Left ventricle myocardium superior (tissue), 1 donor: ENCODE data around the gene PXDN. TPM values are rescaled to one million over a fixed set of nuclear protein-coding genes. Genes with fewer than 3 reads are reported as not detected.
A peak's percentile ranks its signal among the peaks of the same experiment; 100 is the strongest.
"Not testable (repeated sequence)": the region's sequence is repeated elsewhere in the genome, so short reads cannot be mapped to it uniquely, and the experiment has no call there.

Source experiments
- ATAC-seq: fragments of 200-7000 bp; cut with Tn5 transposase; one replicate; pipeline ENCODE4 v1.9.1; 2020; ENCODE audit warnings: mild to moderate bottlenecking, moderate library complexity
- DNase-seq: peaks from one replicate; pipeline ENCODE4 v3.0.0-alpha.2; 2020
- intact Hi-C: fragments of 100-400 bp; cut with micrococcal nuclease; formaldehyde crosslinking; loops from one replicate; pipeline ENCODE4 v1.11.0; 2022
- total RNA-seq: library from RNA; stranded (reverse); fragmentation: NEBNext Ultra II Directional; extraction: Animal tissue kit (Norgen Biotek cat#: 25700); gene quantifications from one replicate; pipeline ENCODE4 v1.2.1, GENCODE V29; 2021
- donor health status: DM: no; HTN: yes; CAD: no; lungs with severe emphysema.

The PXDN gene
- total RNA-seq, 1 donor from 2014 or later = 18.5 TPM

- DNase-seq (no peak), ATAC-seq (no peak)
- intact Hi-C loops = loop anchor here (10.0 kb wide), 1 partner anchor 152 kb away; no protein-coding TSS in a partner anchor
These were observed 2.1 kb upstream of the PXDN start for GRCh38 chr2:1746174-1747064.

GRCh38 chr2:1745171-1746023 is 1.1 kb upstream of the PXDN start:
- no peak for ATAC-seq
- peak; percentile 26 for DNase-seq
- intact Hi-C loops = loop anchor here (10.0 kb wide), 1 partner anchor 151 kb away; no protein-coding TSS in a partner anchor

GRCh38 chr2:1744151-1744445 is 217 bp downstream of the PXDN start:
- intact Hi-C loops = loop anchor here (10.0 kb wide), 1 partner anchor 149 kb away; no protein-coding TSS in a partner anchor
- ATAC-seq (peak; percentile 28), DNase-seq (no peak)

- DNase-seq (peak; percentile 60), ATAC-seq (peak; percentile 41)
- intact Hi-C loops = loop anchor here (10.0 kb wide), 1 partner anchor 149 kb away; no protein-coding TSS in a partner anchor
These were observed 742 bp downstream of the PXDN start for GRCh38 chr2:1743396-1744150.

GRCh38 chr2:1742681-1743395 is 1.5 kb downstream of the PXDN start:
- peak; percentile 68 for ATAC-seq
- peak; percentile 84 for DNase-seq
- intact Hi-C loops = loop anchor here (10.0 kb wide), 1 partner anchor 148 kb away; no protein-coding TSS in a partner anchor

GRCh38 chr2:1742301-1742680 is 2.0 kb downstream of the PXDN start:
- ATAC-seq (no peak), DNase-seq (no peak)
- intact Hi-C loops = loop anchor here (10.0 kb wide), 1 partner anchor 147 kb away; no protein-coding TSS in a partner anchor

GRCh38 chr2:1741851-1742250 is 2.5 kb downstream of the PXDN start:
- no peak for ATAC-seq
- DNase-seq = peak; percentile 23
- intact Hi-C loops = loop anchor here (10.0 kb wide), 1 partner anchor 147 kb away; no protein-coding TSS in a partner anchor

- ATAC-seq (no peak), DNase-seq (no peak)
- intact Hi-C loops = loop anchor here (10.0 kb wide), 1 partner anchor 146 kb away; no protein-coding TSS in a partner anchor
These were observed 3.4 kb downstream of the PXDN start for GRCh38 chr2:1740716-1741589.

GRCh38 chr2:1739961-1740715 is 4.2 kb downstream of the PXDN start:
- DNase-seq (peak; percentile 19), ATAC-seq (no peak)
- intact Hi-C loops = loop anchor here (10.0 kb wide), 1 partner anchor 145 kb away; no protein-coding TSS in a partner anchor

GRCh38 chr2:1739322-1739957 is 4.9 kb downstream of the PXDN start:
- DNase-seq (no peak), ATAC-seq (no peak)
- intact Hi-C loops = no loop called here

GRCh38 chr2:1738646-1739302 is 5.5 kb downstream of the PXDN start:
- ATAC-seq (no peak), DNase-seq (no peak)

GRCh38 chr2:1738163-1738562 is 6.2 kb downstream of the PXDN start:
- ATAC-seq = no peak
- intact Hi-C loops = no loop called here
- no peak for DNase-seq

More at GRCh38 chr2:1738646-1739302, 5.5 kb downstream of the PXDN start:
- intact Hi-C loops = no loop called here

GRCh38 chr2:1736997-1737480 is 7.3 kb downstream of the PXDN start:
- intact Hi-C loops = no loop called here
- DNase-seq (no peak), ATAC-seq (no peak)

- ATAC-seq (no peak), DNase-seq (no peak)
- intact Hi-C loops = no loop called here
These were observed 8.3 kb downstream of the PXDN start for GRCh38 chr2:1736045-1736444.

GRCh38 chr2:1733298-1733697 is 11.0 kb downstream of the PXDN start:
- ATAC-seq, intact Hi-C loops: not testable (repeated sequence)
- DNase-seq = peak; percentile 18
